ENCODE measurements around the gene DGKH.

Gene DGKH

DNA sequence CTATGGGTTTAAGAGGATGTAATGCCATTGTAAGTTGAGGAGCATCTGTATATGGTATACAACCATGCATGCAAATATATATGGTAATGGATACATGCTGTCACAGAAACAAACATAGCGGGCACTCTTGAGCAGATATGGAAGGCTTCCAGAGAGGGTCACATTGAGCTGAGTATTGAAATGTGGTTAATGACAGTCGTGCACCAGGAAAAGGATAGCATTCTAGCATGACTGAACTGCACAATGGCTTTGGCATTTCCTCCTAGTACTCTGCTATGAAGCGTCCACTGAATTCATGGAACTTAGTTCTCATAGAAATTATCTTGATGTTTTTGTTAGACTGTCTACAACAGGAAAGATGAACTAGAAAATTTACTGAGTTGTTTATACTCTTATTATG, 25.2 kb downstream of the DGKH start:
- DNase-seq = no peak
- intact Hi-C loops (cut with DNase I; ENCODE audit: low total_unique reads) = no loop called here
- Histone ChIP-seq H3K4me3 (no peak overlapping the region), H3K27ac (no peak overlapping the region), H3K9me3 (no peaks in the 10 kb centered on the region), H3K36me3 (peaks cover 0 to 4% (median 0%) of the 10 kb centered on the region in 3 donors), H3K4me1 (peaks cover 0 to 27% (median 0%) of the 10 kb centered on the region in 4 donors), H3K27me3 (no peaks in the 10 kb centered on the region)
- TF ChIP-seq, protein P1, sequence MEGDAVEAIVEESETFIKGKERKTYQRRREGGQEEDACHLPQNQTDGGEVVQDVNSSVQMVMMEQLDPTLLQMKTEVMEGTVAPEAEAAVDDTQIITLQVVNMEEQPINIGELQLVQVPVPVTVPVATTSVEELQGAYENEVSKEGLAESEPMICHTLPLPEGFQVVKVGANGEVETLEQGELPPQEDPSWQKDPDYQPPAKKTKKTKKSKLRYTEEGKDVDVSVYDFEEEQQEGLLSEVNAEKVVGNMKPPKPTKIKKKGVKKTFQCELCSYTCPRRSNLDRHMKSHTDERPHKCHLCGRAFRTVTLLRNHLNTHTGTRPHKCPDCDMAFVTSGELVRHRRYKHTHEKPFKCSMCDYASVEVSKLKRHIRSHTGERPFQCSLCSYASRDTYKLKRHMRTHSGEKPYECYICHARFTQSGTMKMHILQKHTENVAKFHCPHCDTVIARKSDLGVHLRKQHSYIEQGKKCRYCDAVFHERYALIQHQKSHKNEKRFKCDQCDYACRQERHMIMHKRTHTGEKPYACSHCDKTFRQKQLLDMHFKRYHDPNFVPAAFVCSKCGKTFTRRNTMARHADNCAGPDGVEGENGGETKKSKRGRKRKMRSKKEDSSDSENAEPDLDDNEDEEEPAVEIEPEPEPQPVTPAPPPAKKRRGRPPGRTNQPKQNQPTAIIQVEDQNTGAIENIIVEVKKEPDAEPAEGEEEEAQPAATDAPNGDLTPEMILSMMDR (IDR thresholded peaks at IDR 0.05) = no peak

DNA sequence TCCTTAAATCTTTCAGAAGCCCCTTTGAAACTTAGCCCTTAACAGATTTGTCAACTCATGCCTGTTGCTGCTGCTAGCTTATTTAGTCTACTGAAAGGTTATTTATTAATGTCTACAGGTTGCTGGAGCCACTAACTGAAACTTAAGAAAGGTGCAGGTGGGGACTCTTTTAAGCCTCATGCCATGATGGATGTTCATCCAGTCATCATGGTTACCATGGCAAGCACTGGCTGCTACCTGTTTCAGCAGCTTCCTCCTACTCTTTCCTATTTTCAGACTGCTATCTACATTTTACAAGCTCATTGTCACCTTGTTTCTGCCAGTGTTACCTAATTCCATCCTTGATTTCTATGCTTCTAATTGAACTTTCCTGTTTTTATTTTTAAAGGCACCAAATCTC, 27.1 kb downstream of the DGKH start:
- intact Hi-C loops (cut with DNase I; ENCODE audit: low total_unique reads) = no loop called here
- Histone ChIP-seq H3K4me1 (peaks cover 0 to 27% (median 0%) of the 10 kb centered on the region in 4 donors), H3K27ac (no peak overlapping the region), H3K4me3 (no peak overlapping the region), H3K27me3 (no peaks in the 10 kb centered on the region), H3K36me3 (no peaks in the 10 kb centered on the region), H3K9me3 (no peaks in the 10 kb centered on the region)
- DNase-seq = no peak
- TF ChIP-seq, protein P1 (IDR thresholded peaks at IDR 0.05) = no peak

DNA sequence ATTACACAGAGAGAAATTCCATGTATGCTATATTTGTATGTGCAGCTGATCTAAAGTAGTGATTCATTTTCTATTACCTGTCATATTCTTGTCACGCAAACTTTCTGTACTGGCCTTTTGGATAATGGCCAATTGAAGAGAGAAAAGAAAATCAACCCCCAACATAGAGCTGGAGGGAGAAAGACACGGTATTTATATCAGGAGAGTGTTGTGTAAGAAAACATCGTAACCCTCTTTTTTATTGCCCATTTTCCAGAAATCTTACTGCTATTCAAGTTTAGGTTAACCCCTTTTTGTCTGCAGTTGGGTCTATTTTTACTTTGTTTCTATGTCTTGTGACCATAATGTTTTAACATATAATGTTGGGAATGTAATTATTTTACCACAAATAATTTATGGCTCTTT, 27.9 kb downstream of the DGKH start:
- TF ChIP-seq, protein P1 (IDR thresholded peaks at IDR 0.05) = no peak
- intact Hi-C loops (cut with DNase I; ENCODE audit: low total_unique reads) = no loop called here
- H3K36me3 ChIP-seq = no peaks in the 10 kb centered on the region

DNA sequence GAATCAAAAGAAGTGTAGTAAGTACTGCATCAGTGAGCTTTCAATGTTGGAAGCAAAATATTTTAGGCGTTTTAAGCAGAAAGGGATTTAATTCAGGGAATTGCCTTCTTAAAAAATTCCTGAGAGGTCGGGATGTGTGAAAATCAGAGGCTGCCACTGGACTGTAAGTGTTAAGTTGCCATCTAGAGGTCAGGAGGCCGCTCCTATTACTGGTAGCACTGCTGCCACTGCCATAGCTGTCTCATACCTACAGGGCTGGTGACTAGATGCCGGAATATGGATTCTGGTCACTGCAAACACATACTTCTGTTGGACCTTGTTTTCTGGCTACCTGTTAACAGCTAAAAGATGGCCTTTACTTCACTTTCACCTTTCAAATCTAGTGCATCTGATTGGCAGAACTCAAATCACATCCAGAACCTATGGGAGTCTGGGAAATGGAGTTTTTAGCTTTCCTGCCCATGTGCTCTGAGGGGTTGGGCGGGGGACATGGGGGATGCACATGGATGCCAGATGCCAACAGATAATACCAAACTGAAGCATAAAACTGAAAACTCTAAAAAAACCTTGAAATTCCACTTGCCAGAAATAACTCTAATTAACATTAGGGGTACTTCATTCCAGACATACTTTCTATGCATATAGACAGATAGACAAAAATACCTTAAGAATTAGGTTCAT, 29.8 kb downstream of the DGKH start:
- Histone ChIP-seq H3K4me3 (no peak overlapping the region), H3K4me1 (peaks cover 0 to 27% (median 0%) of the 10 kb centered on the region in 4 donors), H3K27ac (no peak overlapping the region), H3K27me3 (no peaks in the 10 kb centered on the region), H3K9me3 (no peaks in the 10 kb centered on the region), H3K36me3 (no peaks in the 10 kb centered on the region)
- DNase-seq = no peak
- TF ChIP-seq, protein P1 (IDR thresholded peaks at IDR 0.05) = no peak
- intact Hi-C loops (cut with DNase I; ENCODE audit: low total_unique reads) = no loop called here

More for the DNA sequence above, 27.9 kb downstream of the DGKH start:
- peaks cover 0 to 27% (median 0%) of the 10 kb centered on the region in 4 donors for H3K4me1 ChIP-seq
- no peak overlapping the region for H3K27ac ChIP-seq
- no peaks in the 10 kb centered on the region for H3K9me3 ChIP-seq
- H3K27me3 ChIP-seq = no peaks in the 10 kb centered on the region
- H3K4me3 ChIP-seq = no peak overlapping the region
- DNase-seq = no peak

DNA sequence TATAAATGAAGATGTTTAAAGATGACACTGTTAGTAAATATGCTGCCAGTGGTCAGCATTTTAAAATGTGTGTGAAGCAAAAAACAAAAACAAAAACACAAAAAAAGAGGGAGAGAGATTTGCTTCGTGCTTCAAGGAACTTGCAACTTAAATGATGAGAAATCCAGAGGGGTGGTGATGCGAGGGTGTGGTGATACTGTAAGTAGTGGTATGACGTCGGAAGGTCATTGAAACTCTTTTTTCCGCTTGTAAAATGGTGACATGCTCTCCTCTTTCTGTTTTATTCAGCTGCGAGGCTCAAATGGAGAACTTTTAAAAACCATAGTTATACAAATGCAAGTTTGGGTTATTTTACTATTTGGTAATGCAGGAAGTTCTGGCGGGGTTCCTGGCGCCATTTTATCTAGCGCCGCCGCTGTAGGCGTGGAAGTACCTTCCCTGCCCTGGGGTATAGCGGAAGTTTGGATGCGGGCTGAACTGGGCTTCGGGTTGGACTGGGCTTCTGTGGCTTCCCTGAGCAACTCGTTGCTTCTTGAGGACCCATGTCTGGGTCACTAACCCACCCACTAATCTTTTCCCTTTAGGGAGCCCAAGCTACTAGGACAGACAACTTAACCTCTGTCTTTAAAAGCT, 34.8 kb downstream of the DGKH start:
- no peak overlapping the region for H3K4me3 ChIP-seq
- no peaks in the 10 kb centered on the region for H3K27me3 ChIP-seq
- TF ChIP-seq, protein P1 (IDR thresholded peaks at IDR 0.05) = no peak
- peaks cover 0 to 3% (median 0%) of the 10 kb centered on the region in 4 donors for H3K4me1 ChIP-seq
- peaks cover 0 to 3% (median 0%) of the 10 kb centered on the region in 3 donors for H3K9me3 ChIP-seq
- H3K36me3 ChIP-seq = no peaks in the 10 kb centered on the region
- DNase-seq = no peak
- H3K27ac ChIP-seq = no peak overlapping the region
- intact Hi-C loops (cut with DNase I; ENCODE audit: low total_unique reads) = no loop called here

Measured in tibial artery (tissue), 4 donors.